Measurements from ENCODE around the gene ANXA1.
A peak's percentile ranks its signal among the peaks of the same experiment; 100 is the strongest.

ANXA1 gene

GRCh38 chr9:73137914-73138313 lies 13.8 kb upstream of the ANXA1 start:
- DNase-seq (ENCODE audit: low read depth) = no peak

- no peak for DNase-seq (ENCODE audit: low read depth)
These were observed 13.1 kb upstream of the ANXA1 start for GRCh38 chr9:73138516-73138915.

GRCh38 chr9:73141282-73141681 lies 10.4 kb upstream of the ANXA1 start:
- DNase-seq (ENCODE audit: low read depth) = no peak

GRCh38 chr9:73143711-73144328 lies 7.8 kb upstream of the ANXA1 start:
- no peak for DNase-seq (ENCODE audit: low read depth)

GRCh38 chr9:73146111-73146815 lies 5.4 kb upstream of the ANXA1 start:
- no peak for DNase-seq (ENCODE audit: low read depth)

GRCh38 chr9:73148447-73148937 lies 3.2 kb upstream of the ANXA1 start:
- DNase-seq (ENCODE audit: low read depth) = no peak

- peak; percentile 81 for DNase-seq (ENCODE audit: low read depth)
These were observed 2.1 kb upstream of the ANXA1 start for GRCh38 chr9:73149371-73150067.

- no peak for DNase-seq (ENCODE audit: low read depth)
These were observed 829 bp downstream of the ANXA1 start for GRCh38 chr9:73152543-73152844.

- DNase-seq (ENCODE audit: low read depth) = no peak
These were observed 1.3 kb downstream of the ANXA1 start for GRCh38 chr9:73152953-73153352.

- DNase-seq (ENCODE audit: low read depth) = no peak
These were observed 2.1 kb downstream of the ANXA1 start for GRCh38 chr9:73153793-73154227.

- no peak for DNase-seq (ENCODE audit: low read depth)
These were observed 2.6 kb downstream of the ANXA1 start for GRCh38 chr9:73154271-73154670.

GRCh38 chr9:73154722-73155121 lies 3.1 kb downstream of the ANXA1 start:
- DNase-seq (ENCODE audit: low read depth) = no peak

- DNase-seq (ENCODE audit: low read depth) = no peak
These were observed 3.7 kb downstream of the ANXA1 start for GRCh38 chr9:73155377-73155776.

- DNase-seq (ENCODE audit: low read depth) = no peak
These were observed 4.6 kb downstream of the ANXA1 start for GRCh38 chr9:73155968-73156864.

GRCh38 chr9:73156865-73157187 lies 5.2 kb downstream of the ANXA1 start:
- DNase-seq (ENCODE audit: low read depth) = no peak

GRCh38 chr9:73157811-73158210 lies 6.1 kb downstream of the ANXA1 start:
- DNase-seq (ENCODE audit: low read depth) = no peak

GRCh38 chr9:73158723-73159122 lies 7.1 kb downstream of the ANXA1 start:
- DNase-seq (ENCODE audit: low read depth) = no peak

GRCh38 chr9:73160868-73161267 lies 9.2 kb downstream of the ANXA1 start:
- DNase-seq (ENCODE audit: low read depth) = no peak

- no peak for DNase-seq (ENCODE audit: low read depth)
These were observed 11.5 kb downstream of the ANXA1 start for GRCh38 chr9:73162987-73163768.

GRCh38 chr9:73165911-73166310 lies 14.2 kb downstream of the ANXA1 start:
- DNase-seq (ENCODE audit: low read depth) = no peak

GRCh38 chr9:73166468-73166867 lies 14.8 kb downstream of the ANXA1 start:
- no peak for DNase-seq (ENCODE audit: low read depth)

- DNase-seq (ENCODE audit: low read depth) = no peak
These were observed 15.9 kb downstream of the ANXA1 start for GRCh38 chr9:73167614-73168013.
